ENCODE data around the gene CCL23. TPM values are rescaled to one million over a fixed set of nuclear protein-coding genes. Genes with fewer than 3 reads are reported as not detected.
A peak's percentile ranks its signal among the peaks of the same experiment; 100 is the strongest.

The CCL23 gene
- total RNA-seq, 1 donor from 2014 or later, result not detected

DNA sequence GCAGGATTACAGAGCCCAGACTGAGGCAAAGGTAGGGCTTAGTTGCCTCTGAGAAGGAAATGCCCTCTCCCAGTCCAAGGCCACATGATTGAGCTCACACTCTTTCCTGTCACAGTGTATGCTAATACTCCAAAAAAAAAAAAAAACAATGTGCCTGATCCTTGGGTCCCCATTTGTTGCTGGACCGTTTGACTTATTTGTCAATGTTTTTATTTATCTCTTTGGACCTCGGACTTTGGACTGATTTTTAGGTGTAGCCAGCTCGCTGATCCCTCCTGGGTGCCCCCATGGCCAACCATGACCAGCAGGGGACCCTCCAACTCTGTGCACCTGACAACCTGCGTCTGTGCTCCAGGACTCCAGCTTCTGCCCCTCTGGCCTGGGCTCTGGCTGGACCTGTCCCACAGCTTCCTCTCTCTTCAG lies 35.9 kb downstream of the CCL23 start:
- Mint-ChIP-seq H3K27me3 (peaks cover 11% of the 10 kb centered on the region), H3K27ac (no peak overlapping the region), H3K36me3 (ENCODE audit: low read depth) (no peaks in the 10 kb centered on the region), H3K4me3 (no peak overlapping the region), H3K4me1 (peaks cover 12% of the 10 kb centered on the region), H3K9me3 (no peaks in the 10 kb centered on the region)
- intact Hi-C loops (cut with micrococcal nuclease), result loop anchor here (1.0 kb wide), 1 partner anchor 167 kb away; no protein-coding TSS in a partner anchor
- TF ChIP-seq, protein P1, sequence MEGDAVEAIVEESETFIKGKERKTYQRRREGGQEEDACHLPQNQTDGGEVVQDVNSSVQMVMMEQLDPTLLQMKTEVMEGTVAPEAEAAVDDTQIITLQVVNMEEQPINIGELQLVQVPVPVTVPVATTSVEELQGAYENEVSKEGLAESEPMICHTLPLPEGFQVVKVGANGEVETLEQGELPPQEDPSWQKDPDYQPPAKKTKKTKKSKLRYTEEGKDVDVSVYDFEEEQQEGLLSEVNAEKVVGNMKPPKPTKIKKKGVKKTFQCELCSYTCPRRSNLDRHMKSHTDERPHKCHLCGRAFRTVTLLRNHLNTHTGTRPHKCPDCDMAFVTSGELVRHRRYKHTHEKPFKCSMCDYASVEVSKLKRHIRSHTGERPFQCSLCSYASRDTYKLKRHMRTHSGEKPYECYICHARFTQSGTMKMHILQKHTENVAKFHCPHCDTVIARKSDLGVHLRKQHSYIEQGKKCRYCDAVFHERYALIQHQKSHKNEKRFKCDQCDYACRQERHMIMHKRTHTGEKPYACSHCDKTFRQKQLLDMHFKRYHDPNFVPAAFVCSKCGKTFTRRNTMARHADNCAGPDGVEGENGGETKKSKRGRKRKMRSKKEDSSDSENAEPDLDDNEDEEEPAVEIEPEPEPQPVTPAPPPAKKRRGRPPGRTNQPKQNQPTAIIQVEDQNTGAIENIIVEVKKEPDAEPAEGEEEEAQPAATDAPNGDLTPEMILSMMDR (IDR thresholded peaks at IDR 0.05), result no peak
- no peak for DNase-seq
- ChIA-PET POLR2A (no interaction called here), CTCF (interaction anchor here (0.7 to 19.6 kb wide), 10 partner anchors 8 to 501 kb away, joined by 3 to 481 read pairs (median 6); no protein-coding TSS in a partner anchor)
- ATAC-seq (ENCODE audit: low read depth), result peak; percentile 54

DNA sequence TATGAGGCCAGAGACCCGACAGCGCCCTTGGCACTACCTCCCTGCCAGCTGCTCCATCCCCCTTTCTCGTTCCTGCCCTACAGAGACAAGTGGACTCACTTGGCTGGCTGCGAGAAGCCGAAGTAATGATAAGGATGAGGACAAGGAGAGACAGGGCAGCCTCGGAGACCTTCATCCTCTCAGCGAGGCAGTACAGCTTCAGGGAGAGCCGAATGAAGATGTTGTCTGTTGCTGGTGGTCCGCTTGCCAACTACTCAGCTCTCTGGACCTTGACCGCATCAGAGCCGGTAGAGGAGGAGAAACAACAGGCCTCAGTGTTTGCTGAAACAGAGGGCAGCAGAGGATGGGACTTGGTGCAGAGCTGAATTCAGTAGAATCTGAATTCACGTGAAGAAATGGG lies 36.5 kb downstream of the CCL23 start, which contains the start of gene CCL16:
TSS of gene CCL16 (minus strand) at position 252 of the 400 bp plus-strand sequence. CDS start at position 175, 77 bp downstream.
- Mint-ChIP-seq H3K27me3 (peaks cover 11% of the 10 kb centered on the region), H3K27ac (no peak within 1 kb of the TSS), H3K36me3 (ENCODE audit: low read depth) (no peaks in the 10 kb centered on the region), H3K9me3 (no peaks in the 10 kb centered on the region), H3K4me1 (peaks cover 18% of the 10 kb centered on the region), H3K4me3 (no peak within 1 kb of the TSS)
- TF ChIP-seq, protein P1 (IDR thresholded peaks at IDR 0.05), result no peak
- no peak for ATAC-seq (ENCODE audit: low read depth)
- ChIA-PET POLR2A (no interaction called here), CTCF (interaction anchor here (1.7 to 19.6 kb wide), 3 partner anchors 12 to 166 kb away, joined by 5 to 481 read pairs (median 9); no protein-coding TSS in a partner anchor)
- intact Hi-C loops (cut with micrococcal nuclease), result no loop called here
- DNase-seq, result no peak

DNA sequence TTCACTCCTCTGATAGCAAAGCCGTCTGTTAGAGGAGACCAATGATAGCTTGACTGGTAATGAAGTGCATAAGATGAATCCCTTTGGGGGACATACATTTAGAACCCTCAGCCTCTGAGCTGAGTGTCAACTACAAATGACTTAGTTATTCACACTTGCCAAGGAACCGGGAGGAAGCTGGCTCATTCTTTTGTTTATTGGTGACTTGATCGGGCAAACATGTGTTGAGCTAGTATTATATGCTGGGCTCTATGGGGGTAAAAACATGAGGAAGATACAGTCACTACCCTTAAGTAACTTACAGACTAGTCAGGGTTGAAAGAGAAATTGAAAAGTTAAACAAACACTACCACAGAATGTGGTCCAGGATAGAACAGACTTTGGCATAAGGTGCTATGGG lies 39.4 kb downstream of the CCL23 start:
- intact Hi-C loops (cut with micrococcal nuclease), result no loop called here

DNA sequence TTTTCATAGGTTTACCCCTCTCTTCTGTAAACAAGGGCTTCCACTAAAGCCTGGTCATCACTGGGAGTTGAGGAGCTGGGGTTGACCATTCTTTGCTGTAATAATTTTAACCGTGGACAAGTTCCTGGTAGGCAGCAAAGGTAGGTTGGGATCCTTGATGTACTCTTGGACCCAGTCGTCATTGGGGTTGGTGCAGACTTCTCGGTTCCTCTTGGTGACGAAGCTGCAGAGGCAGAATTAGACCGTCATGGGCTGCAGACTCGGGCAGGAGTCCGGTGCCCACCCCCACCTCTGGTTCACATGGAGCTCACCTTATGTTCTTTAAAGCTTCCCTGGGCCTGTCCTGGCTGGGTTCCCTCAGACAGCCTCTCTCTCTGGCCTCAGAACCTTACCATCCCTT lies 40.3 kb downstream of the CCL23 start:
- DNase-seq (no peak), ATAC-seq (ENCODE audit: low read depth) (peak; percentile 69)
- Mint-ChIP-seq H3K4me3 (no peak overlapping the region), H3K4me1 (peaks cover 21% of the 10 kb centered on the region), H3K9me3 (no peaks in the 10 kb centered on the region), H3K27ac (no peak overlapping the region), H3K27me3 (peaks cover 10% of the 10 kb centered on the region), H3K36me3 (ENCODE audit: low read depth) (no peaks in the 10 kb centered on the region)
- ChIA-PET CTCF (interaction anchor here (1.7 to 19.6 kb wide), 3 partner anchors 8 to 170 kb away, joined by 7 to 481 read pairs (median 10); no protein-coding TSS in a partner anchor), POLR2A (no interaction called here)
- TF ChIP-seq, protein P1 (IDR thresholded peaks at IDR 0.05), result no peak
- intact Hi-C loops (cut with micrococcal nuclease), result loop anchor here (1.0 kb wide), 1 partner anchor 113 kb away; the partner anchor contains the start of gene CCL3

More for the DNA sequence above, 39.4 kb downstream of the CCL23 start:
- Mint-ChIP-seq H3K4me1 (peaks cover 21% of the 10 kb centered on the region), H3K27me3 (peaks cover 10% of the 10 kb centered on the region), H3K9me3 (no peaks in the 10 kb centered on the region), H3K4me3 (no peak overlapping the region), H3K27ac (no peak overlapping the region), H3K36me3 (ENCODE audit: low read depth) (no peaks in the 10 kb centered on the region)
- ATAC-seq (ENCODE audit: low read depth) (no peak), DNase-seq (no peak)
- CTCF ChIA-PET, result interaction anchor here (1.7 to 19.6 kb wide), 3 partner anchors 9 to 169 kb away, joined by 7 to 481 read pairs (median 10); no protein-coding TSS in a partner anchor
- POLR2A ChIA-PET, result no interaction called here
- TF ChIP-seq, protein P1 (IDR thresholded peaks at IDR 0.05), result no peak

DNA sequence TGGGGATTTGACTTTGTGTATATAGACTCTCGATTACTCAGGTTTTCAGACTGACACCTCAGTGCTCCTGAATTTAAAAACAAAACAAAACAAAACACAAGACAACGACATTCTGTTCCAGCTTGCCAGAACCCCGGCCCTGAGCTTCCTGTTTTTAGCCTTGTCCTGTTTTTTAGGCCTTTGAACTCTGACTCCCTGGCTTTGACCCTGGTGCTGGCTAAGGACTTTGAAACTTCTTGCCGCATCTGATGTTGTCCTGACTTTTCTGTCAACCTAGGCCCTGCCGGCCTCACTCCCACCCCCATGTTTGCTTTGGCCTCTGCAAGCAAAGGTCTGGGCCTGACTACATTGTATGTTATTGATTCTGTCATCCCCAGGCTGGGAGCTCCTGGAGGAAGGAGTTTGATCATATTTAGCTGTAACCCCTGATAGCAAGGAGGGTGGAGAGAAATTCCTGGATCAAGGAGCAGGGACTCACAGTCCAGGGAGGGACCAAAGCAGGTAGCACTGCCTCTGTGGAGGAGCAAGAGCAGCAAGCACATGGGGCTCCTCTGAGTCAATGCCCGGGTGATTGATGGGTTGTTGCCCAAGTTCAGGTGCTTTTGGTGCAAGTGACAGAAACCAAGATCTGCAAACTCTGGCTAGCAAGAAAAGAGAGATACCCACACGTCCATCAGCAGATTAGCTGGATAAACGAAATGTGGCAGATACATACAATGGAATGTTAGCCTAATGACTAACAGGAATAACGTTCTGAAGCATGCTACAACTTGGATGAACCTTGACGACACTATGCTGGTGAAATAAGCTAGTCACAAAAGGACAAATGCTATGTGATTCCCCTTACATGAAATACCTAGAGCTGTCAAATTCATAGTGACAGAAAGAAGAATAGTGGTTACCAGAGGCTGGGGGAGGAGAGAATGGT lies 44.2 kb downstream of the CCL23 start:
- ChIA-PET POLR2A (no interaction called here), CTCF (interaction anchor here (2.0 to 19.6 kb wide), 3 partner anchors 9 to 510 kb away, joined by 8 to 481 read pairs (median 96); partner anchors contain the start of gene ZNHIT3)
- TF ChIP-seq, protein P1 (IDR thresholded peaks at IDR 0.05), result no peak
- Mint-ChIP-seq H3K4me1 (peaks cover 20% of the 10 kb centered on the region), H3K27ac (no peak overlapping the region), H3K9me3 (no peaks in the 10 kb centered on the region), H3K4me3 (no peak overlapping the region), H3K36me3 (ENCODE audit: low read depth) (no peaks in the 10 kb centered on the region), H3K27me3 (peaks cover 5% of the 10 kb centered on the region)
- intact Hi-C loops (cut with micrococcal nuclease), result no loop called here
- no peak for DNase-seq
- no peak for ATAC-seq (ENCODE audit: low read depth)
